B cell (primary cell): Measurements from ENCODE around the gene GPR35. TPM values are rescaled to one million over a fixed set of nuclear protein-coding genes. Genes with fewer than 3 reads are reported as not detected.

ENCODE experiments used
- ATAC-seq: fragments of 200-7000 bp; cut with Tn5 transposase; one replicate; pipeline ENCODE4 v1.10.0; 2021; ENCODE audit warnings: low read depth, mild to moderate bottlenecking, moderate number of reproducible peaks, moderate library complexity
- CTCF ChIA-PET: fragments of 350-600 bp; sonication (Branson Sonifier 250); formaldehyde crosslinking; loops from one replicate; lab custom pipeline; 2021; ENCODE audit warnings: antibody characterized with exemption, inconsistent platforms; lab: Charles Lee
- POLR2A ChIA-PET: fragments of 350-600 bp; sonication (Branson Sonifier 250); formaldehyde crosslinking; loops from one replicate; lab custom pipeline; 2021; ENCODE audit warnings: antibody characterized with exemption; lab: Charles Lee
- DNase-seq: peaks from one replicate; pipeline ENCODE4 v3.0.0; 2013
- H2AFZ ChIP-seq: 2 replicates; pipeline ENCODE4 v1.6.1; 2012; ENCODE audit warnings: mild to moderate bottlenecking, low read depth, low read length; ENCODE audit not compliant: insufficient read depth, poor library complexity, severe bottlenecking
- H3K27ac ChIP-seq, 2 donors: 1 replicate in 1 of 2; 2 replicates in 1 of 2; pipeline ENCODE4 v1.5.1; 2012 to 2013; ENCODE audit warnings: low read length in 2 of 2, mild to moderate bottlenecking in 2 of 2, moderate library complexity in 1 of 2
- H3K27me3 ChIP-seq, 4 experiments: fragments of 200-600 bp in 1 of 4; sonication (generic) in 1 of 4; replicated peaks in 1 of 4; 1 replicate in 2 of 4; 2 replicates in 2 of 4; pipeline versions ENCODE4 v1.6.1 to v1.7.0; 2013 to 2016; ENCODE audit warnings: low read length in 3 of 4, mild to moderate bottlenecking in 2 of 4, mixed read lengths in 1 of 4, moderate library complexity in 1 of 4; ENCODE audit not compliant: insufficient read depth in 4 of 4, control insufficient read depth in 3 of 4; ENCODE audit errors: control extremely low read depth in 1 of 4
- H3K36me3 ChIP-seq, 2 experiments: replicated peaks in 1 of 2; 1 replicate in 1 of 2; 2 replicates in 1 of 2; pipeline versions ENCODE4 v1.6.1 to v1.7.1; 2013; ENCODE audit warnings: low read length in 1 of 2; ENCODE audit not compliant: insufficient read depth in 2 of 2, control insufficient read depth in 1 of 2; ENCODE audit errors: control extremely low read depth in 1 of 2, extremely low read depth in 1 of 2
- H3K4me1 ChIP-seq, 2 donors: fragments of 200-600 bp in 1 of 2; sonication (generic) in 1 of 2; 1 replicate in 1 of 2; 2 replicates in 1 of 2; pipeline versions ENCODE4 v1.5.1 to v1.6.1; 2013 to 2017; ENCODE audit warnings: low read length in 2 of 2; ENCODE audit not compliant: control insufficient read depth in 2 of 2, insufficient read depth in 2 of 2
- H3K4me2 ChIP-seq: replicated peaks from 2 replicates; pipeline ENCODE3; 2012; ENCODE audit warnings: mild to moderate bottlenecking, low read depth, low read length; ENCODE audit not compliant: poor library complexity, severe bottlenecking
- H3K4me3 ChIP-seq, 5 experiments: fragments of 200-600 bp in 1 of 5; sonication (generic) in 1 of 5; 1 replicate in 3 of 5; 2 replicates in 2 of 5; pipeline versions ENCODE4 v1.5.1 to v1.7.0; 2011 to 2016; ENCODE audit warnings: low read length in 4 of 5, mild to moderate bottlenecking in 4 of 5, low read depth in 2 of 5, control low read depth in 1 of 5, moderate library complexity in 1 of 5; ENCODE audit not compliant: insufficient read depth in 1 of 5; ENCODE audit errors: control extremely low read depth in 1 of 5, extremely low read depth in 1 of 5
- H3K79me2 ChIP-seq: fragments of 200-600 bp; sonication (generic); one replicate; pipeline ENCODE4 v1.6.0; 2016; ENCODE audit warnings: low read length; ENCODE audit not compliant: control insufficient read depth, insufficient read depth
- H3K9ac ChIP-seq: fragments of 200-600 bp; sonication (generic); 2 replicates; pipeline ENCODE4 v1.6.1; 2017; ENCODE audit warnings: mild to moderate bottlenecking, low read length, moderate library complexity
- H3K9me3 ChIP-seq, 3 donors: one replicate each; pipeline versions ENCODE4 v1.6.1 to v1.7.1; 2013; ENCODE audit warnings: low read length in 2 of 3; ENCODE audit not compliant: control insufficient read depth in 2 of 3, insufficient read depth in 1 of 3; ENCODE audit errors: control extremely low read depth in 1 of 3
- H4K20me1 ChIP-seq: 2 replicates; pipeline ENCODE4 v1.6.0; 2012; ENCODE audit warnings: mild to moderate bottlenecking, low read length; ENCODE audit not compliant: insufficient read depth, control insufficient read depth, poor library complexity, severe bottlenecking
- H3K27ac Mint-ChIP-seq: one replicate; pipeline ENCODE4 v1.8.0; 2021; ENCODE audit warnings: mixed read lengths
- H3K27me3 Mint-ChIP-seq: one replicate; pipeline ENCODE4 v1.8.0; 2021; ENCODE audit warnings: mixed read lengths
- H3K4me1 Mint-ChIP-seq: one replicate; pipeline ENCODE4 v1.8.0; 2021; ENCODE audit warnings: mixed read lengths
- H3K4me3 Mint-ChIP-seq: one replicate; pipeline ENCODE4 v1.8.0; 2021; ENCODE audit warnings: mixed read lengths
- H3K9me3 Mint-ChIP-seq: one replicate; pipeline ENCODE4 v1.8.0; 2022; ENCODE audit warnings: mixed read lengths; ENCODE audit not compliant: insufficient read depth
- CTCF ChIP-seq: fragments of 200-600 bp; IDR thresholded peaks from one replicate; pipeline ENCODE4 v1.8.0; 2022; ENCODE audit warnings: antibody characterized with exemption, mild to moderate bottlenecking
- EZH2 ChIP-seq: IDR thresholded peaks from 2 replicates; pipeline ENCODE4 v1.6.1; 2012; ENCODE audit warnings: borderline replicate concordance, low read depth, mild to moderate bottlenecking, moderate library complexity, low read length; ENCODE audit not compliant: insufficient read depth, poor library complexity, severe bottlenecking
- WGBS: methylation state at CpG from one replicate; pipeline ENCODE4 v1.1.5; 2013; ENCODE audit warnings: missing lambda C conversion rate; ENCODE audit not compliant: insufficient coverage; 5-methylcytosine and 5-hydroxymethylcytosine counted together
- intact Hi-C: fragments of 100-400 bp; cut with micrococcal nuclease; formaldehyde crosslinking; loops from one replicate; pipeline ENCODE4 v1.10.0; 2022
- polyA plus RNA-seq: library from polyadenylated mRNA; depleted of rRNA; stranded (reverse); fragments of >200 nt; gene quantifications from 2 replicates; pipeline ENCODE4 v1.2.3, GENCODE V29; 2012
- total RNA-seq, 2 donors: library from RNA; stranded (reverse); fragments of 120-200 nt in 1 of 2; gene quantifications; 1 replicate in 1 of 2; 2 replicates in 1 of 2; pipeline versions ENCODE4 v1.2.3 to v1.2.4, GENCODE V29; 2013 to 2022

Gene GPR35
- total and polyA plus RNA-seq, 2 donors (not counting 1 experiment from before 2014, with no cell fraction given), result 1.8 to 9.6 TPM

GRCh38 chr2:240628808-240629618 lies 3.7 kb downstream of the GPR35 start:
- H3K4me3 Mint-ChIP-seq, result no peak overlapping the region
- H3K4me1 Mint-ChIP-seq, result peaks cover 6% of the 10 kb centered on the region
- H2AFZ ChIP-seq, result no peak overlapping the region
- DNase-seq (no peak), ATAC-seq (no peak)
- H3K9ac ChIP-seq, result no peak overlapping the region
- peaks cover 4% of the 10 kb centered on the region for H3K9me3 Mint-ChIP-seq
- no peak overlapping the region for H3K27ac ChIP-seq
- H4K20me1 ChIP-seq, result no peaks in the 10 kb centered on the region
- H3K36me3 ChIP-seq, result no peaks in the 10 kb centered on the region
- no peaks in the 10 kb centered on the region for H3K79me2 ChIP-seq
- intact Hi-C loops, result no loop called here
- TF ChIP-seq CTCF, result no peak
- no peak for TF ChIP-seq EZH2
- ChIA-PET CTCF (no interaction called here), POLR2A (interaction anchor here (0.5 kb wide), 1 partner anchor 887 kb away, joined by 4 read pairs; no protein-coding TSS in a partner anchor)
- 93% methylated on average over 19 of the region's 20 CpGs for WGBS
- no peak overlapping the region for H3K4me3 ChIP-seq
- H3K4me2 ChIP-seq, result no peak overlapping the region
- peaks cover 0 to 5% (median 0%) of the 10 kb centered on the region in 4 experiments for H3K27me3 ChIP-seq
- H3K27ac Mint-ChIP-seq, result no peak overlapping the region
- peaks cover 6% of the 10 kb centered on the region for H3K27me3 Mint-ChIP-seq
- H3K9me3 ChIP-seq, result peaks cover 0 to 19% (median 10%) of the 10 kb centered on the region in 3 donors
- peaks cover 13 to 16% of the 10 kb centered on the region in 2 donors for H3K4me1 ChIP-seq

GRCh38 chr2:240629619-240629967 lies 4.3 kb downstream of the GPR35 start:
- Histone ChIP-seq H3K79me2 (no peaks in the 10 kb centered on the region), H3K36me3 (no peaks in the 10 kb centered on the region), H3K27ac (no peak overlapping the region), H2AFZ (no peak overlapping the region), H3K4me3 (no peak overlapping the region), H3K9ac (no peak overlapping the region), H3K27me3 (peaks cover 0 to 5% (median 0%) of the 10 kb centered on the region in 4 experiments), H3K4me2 (no peak overlapping the region), H4K20me1 (no peaks in the 10 kb centered on the region), H3K9me3 (peaks cover 0 to 24% (median 15%) of the 10 kb centered on the region in 3 donors), H3K4me1 (peaks cover 10 to 12% of the 10 kb centered on the region in 2 donors)
- no peak for TF ChIP-seq EZH2
- no peak for TF ChIP-seq CTCF
- ChIA-PET POLR2A (no interaction called here), CTCF (no interaction called here)
- no peak overlapping the region for H3K4me3 Mint-ChIP-seq
- peaks cover 6% of the 10 kb centered on the region for H3K4me1 Mint-ChIP-seq
- DNase-seq, result no peak
- peaks cover 4% of the 10 kb centered on the region for H3K9me3 Mint-ChIP-seq
- ATAC-seq, result no peak
- peaks cover 6% of the 10 kb centered on the region for H3K27me3 Mint-ChIP-seq
- WGBS, result 85% methylated on average over 4 of the region's 5 CpGs
- H3K27ac Mint-ChIP-seq, result no peak overlapping the region
- intact Hi-C loops, result no loop called here
